HEK293T (cell line): Measurements from ENCODE around the gene MARK4.

Experiments
- BHLHE40 ChIP-seq: fragments of 450-650 bp; IDR thresholded peaks from 2 replicates; pipeline ENCODE4 v1.6.1; 2016; ENCODE audit warnings: mild to moderate bottlenecking, moderate library complexity, borderline replicate concordance
- ELF4 ChIP-seq: fragments of 450-650 bp; IDR thresholded peaks from 2 replicates; pipeline ENCODE4 v1.6.1; 2017; ENCODE audit warnings: antibody characterized with exemption
- SP1 ChIP-seq: fragments of 450-650 bp; IDR thresholded peaks from 2 replicates; pipeline ENCODE4 v1.6.1; 2017
- SUZ12 ChIP-seq: fragments of 450-650 bp; IDR thresholded peaks from 2 replicates; pipeline ENCODE4 v1.6.1; 2016; ENCODE audit warnings: mild to moderate bottlenecking
- TARDBP ChIP-seq: fragments of 450-650 bp; IDR thresholded peaks from 2 replicates; pipeline ENCODE4 v1.6.1; 2016
- ZNF384 ChIP-seq: fragments of 450-650 bp; IDR thresholded peaks from 2 replicates; pipeline ENCODE4 v1.6.1; 2016

DNA sequence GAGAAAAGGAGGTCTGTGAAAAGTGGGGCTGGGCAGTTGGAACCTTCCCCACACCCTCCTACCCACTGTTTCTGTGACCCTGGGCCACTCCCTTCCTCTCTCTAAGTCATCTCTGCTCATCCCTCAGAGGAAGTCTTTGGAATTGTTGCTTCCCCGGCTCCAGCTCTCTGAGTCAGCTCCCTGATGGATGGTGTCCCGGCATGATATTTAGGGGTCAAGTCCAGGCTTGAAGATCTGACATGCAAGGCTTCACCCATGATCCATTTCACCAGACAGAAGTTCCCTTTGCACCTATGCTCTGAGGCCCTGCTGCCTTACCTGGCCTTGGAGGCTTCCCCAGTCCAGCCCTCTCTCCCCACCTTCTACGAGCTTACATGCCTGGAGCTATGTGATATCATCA is 19.2 kb upstream of the MARK4 start:
- TF ChIP-seq SP1 (no peak), BHLHE40 (no peak), ELF4 (no peak), ZNF384 (no peak), SUZ12 (no peak), TARDBP (no peak)
